Measurements from ENCODE around the gene RAB6B. TPM values are rescaled to one million over a fixed set of nuclear protein-coding genes. Genes with fewer than 3 reads are reported as not detected.

RAB6B gene
- total RNA-seq, 3 donors from 2014 or later, result 0.15 to 0.63 (median 0.26) TPM

GRCh38 chr3:133854264-133855001, 41.2 kb downstream of the RAB6B start:
- no peak overlapping the region for H3K4me3 Mint-ChIP-seq

GRCh38 chr3:133853925-133854227, 41.8 kb downstream of the RAB6B start:
- Mint-ChIP-seq H3K4me1 (ENCODE audit: low read depth) (peaks cover 2% of the 10 kb centered on the region), H3K4me3 (no peak overlapping the region), H3K36me3 (ENCODE audit: insufficient read depth) (no peaks in the 10 kb centered on the region), H3K27me3 (ENCODE audit: low read depth) (no peaks in the 10 kb centered on the region), H3K9me3 (no peaks in the 10 kb centered on the region)
- ATAC-seq (no peak), DNase-seq (no peak)

More at GRCh38 chr3:133854264-133855001, 41.2 kb downstream of the RAB6B start:
- Mint-ChIP-seq H3K27me3 (ENCODE audit: low read depth) (no peaks in the 10 kb centered on the region), H3K36me3 (ENCODE audit: insufficient read depth) (no peaks in the 10 kb centered on the region), H3K4me1 (ENCODE audit: low read depth) (peaks cover 2% of the 10 kb centered on the region), H3K9me3 (no peaks in the 10 kb centered on the region)
- DNase-seq (no peak), ATAC-seq (no peak)

- Mint-ChIP-seq H3K36me3 (ENCODE audit: insufficient read depth) (no peaks in the 10 kb centered on the region), H3K9me3 (no peaks in the 10 kb centered on the region), H3K4me1 (ENCODE audit: low read depth) (peaks cover 2% of the 10 kb centered on the region), H3K4me3 (no peak overlapping the region), H3K27me3 (ENCODE audit: low read depth) (no peaks in the 10 kb centered on the region)
- ATAC-seq, result no peak
- no peak for DNase-seq
Measured at GRCh38 chr3:133853063-133853924, 42.4 kb downstream of the RAB6B start.

- Mint-ChIP-seq H3K4me3 (no peak overlapping the region), H3K36me3 (ENCODE audit: insufficient read depth) (no peaks in the 10 kb centered on the region), H3K4me1 (ENCODE audit: low read depth) (peaks cover 2% of the 10 kb centered on the region), H3K27me3 (ENCODE audit: low read depth) (peaks cover 7% of the 10 kb centered on the region), H3K9me3 (no peaks in the 10 kb centered on the region)
- ATAC-seq (no peak), DNase-seq (no peak)
Measured at GRCh38 chr3:133851931-133852330, 43.8 kb downstream of the RAB6B start.

- no peak for DNase-seq
- H3K4me3 Mint-ChIP-seq, result no peak overlapping the region
- H3K27me3 Mint-ChIP-seq (ENCODE audit: low read depth), result peaks cover 7% of the 10 kb centered on the region
- peak; percentile 32 to 61 for ATAC-seq
- H3K36me3 Mint-ChIP-seq (ENCODE audit: insufficient read depth), result no peaks in the 10 kb centered on the region
- peaks cover 2% of the 10 kb centered on the region for H3K4me1 Mint-ChIP-seq (ENCODE audit: low read depth)
- no peaks in the 10 kb centered on the region for H3K9me3 Mint-ChIP-seq
Measured at GRCh38 chr3:133851266-133851906, 44.3 kb downstream of the RAB6B start.

GRCh38 chr3:133850034-133850433, 45.6 kb downstream of the RAB6B start:
- peaks cover 7% of the 10 kb centered on the region for H3K27me3 Mint-ChIP-seq (ENCODE audit: low read depth)
- ATAC-seq, result no peak
- no peak for DNase-seq

GRCh38 chr3:133849346-133849745, 46.3 kb downstream of the RAB6B start:
- H3K4me3 Mint-ChIP-seq, result no peak overlapping the region
- ATAC-seq, result no peak
- no peaks in the 10 kb centered on the region for H3K9me3 Mint-ChIP-seq
- H3K36me3 Mint-ChIP-seq (ENCODE audit: insufficient read depth), result no peaks in the 10 kb centered on the region
- no peak for DNase-seq
- peaks cover 7% of the 10 kb centered on the region for H3K27me3 Mint-ChIP-seq (ENCODE audit: low read depth)
- peaks cover 2% of the 10 kb centered on the region for H3K4me1 Mint-ChIP-seq (ENCODE audit: low read depth)

More at GRCh38 chr3:133850034-133850433, 45.6 kb downstream of the RAB6B start:
- Mint-ChIP-seq H3K9me3 (no peaks in the 10 kb centered on the region), H3K4me3 (no peak overlapping the region), H3K36me3 (ENCODE audit: insufficient read depth) (no peaks in the 10 kb centered on the region), H3K4me1 (ENCODE audit: low read depth) (peaks cover 2% of the 10 kb centered on the region)

- no peak overlapping the region for H3K4me3 Mint-ChIP-seq
- no peaks in the 10 kb centered on the region for H3K9me3 Mint-ChIP-seq
- H3K4me1 Mint-ChIP-seq (ENCODE audit: low read depth), result no peaks in the 10 kb centered on the region
- no peaks in the 10 kb centered on the region for H3K36me3 Mint-ChIP-seq (ENCODE audit: insufficient read depth)
- H3K27me3 Mint-ChIP-seq (ENCODE audit: low read depth), result peaks cover 10% of the 10 kb centered on the region
- no peak for ATAC-seq
- no peak for DNase-seq
Measured at GRCh38 chr3:133845127-133845526, 50.6 kb downstream of the RAB6B start.

GRCh38 chr3:133843634-133844033, 52.0 kb downstream of the RAB6B start:
- ATAC-seq, result no peak
- no peaks in the 10 kb centered on the region for H3K4me1 Mint-ChIP-seq (ENCODE audit: low read depth)
- no peaks in the 10 kb centered on the region for H3K36me3 Mint-ChIP-seq (ENCODE audit: insufficient read depth)

GRCh38 chr3:133842158-133842557, 53.5 kb downstream of the RAB6B start:
- DNase-seq (no peak), ATAC-seq (no peak)
- Mint-ChIP-seq H3K9me3 (no peaks in the 10 kb centered on the region), H3K27me3 (ENCODE audit: low read depth) (peaks cover 2% of the 10 kb centered on the region), H3K4me3 (no peak overlapping the region), H3K36me3 (ENCODE audit: insufficient read depth) (no peaks in the 10 kb centered on the region), H3K4me1 (ENCODE audit: low read depth) (no peaks in the 10 kb centered on the region)

More at GRCh38 chr3:133843634-133844033, 52.0 kb downstream of the RAB6B start:
- DNase-seq, result no peak
- H3K4me3 Mint-ChIP-seq, result no peak overlapping the region
- H3K27me3 Mint-ChIP-seq (ENCODE audit: low read depth), result peaks cover 10% of the 10 kb centered on the region
- no peaks in the 10 kb centered on the region for H3K9me3 Mint-ChIP-seq

- Mint-ChIP-seq H3K4me1 (ENCODE audit: low read depth) (no peaks in the 10 kb centered on the region), H3K27me3 (ENCODE audit: low read depth) (peaks cover 2% of the 10 kb centered on the region), H3K9me3 (no peaks in the 10 kb centered on the region), H3K4me3 (no peak overlapping the region), H3K36me3 (ENCODE audit: insufficient read depth) (no peaks in the 10 kb centered on the region)
- ATAC-seq (no peak), DNase-seq (no peak)
Measured at GRCh38 chr3:133841196-133841595, 54.5 kb downstream of the RAB6B start.

- no peaks in the 10 kb centered on the region for H3K36me3 Mint-ChIP-seq (ENCODE audit: insufficient read depth)
- no peaks in the 10 kb centered on the region for H3K4me1 Mint-ChIP-seq (ENCODE audit: low read depth)
- H3K4me3 Mint-ChIP-seq, result no peak overlapping the region
- ATAC-seq, result no peak
- peaks cover 2% of the 10 kb centered on the region for H3K27me3 Mint-ChIP-seq (ENCODE audit: low read depth)
- no peak for DNase-seq
- no peaks in the 10 kb centered on the region for H3K9me3 Mint-ChIP-seq
Measured at GRCh38 chr3:133840767-133841166, 54.9 kb downstream of the RAB6B start.

GRCh38 chr3:133840055-133840737, 55.5 kb downstream of the RAB6B start:
- ATAC-seq (no peak), DNase-seq (no peak)
- Mint-ChIP-seq H3K4me3 (no peak overlapping the region), H3K9me3 (no peaks in the 10 kb centered on the region), H3K4me1 (ENCODE audit: low read depth) (no peaks in the 10 kb centered on the region), H3K27me3 (ENCODE audit: low read depth) (peaks cover 2% of the 10 kb centered on the region), H3K36me3 (ENCODE audit: insufficient read depth) (no peaks in the 10 kb centered on the region)

Measured in activated T-cell treated with anti-CD3 and anti-CD28 coated beads, Interleukin-2, amount 50 U/mL, for 4 hours (primary cell).